HG02970 (cell line): ENCODE measurements around the gene GJA3.

ENCODE experiments used
- ATAC-seq: cut with Tn5 transposase; IDR thresholded peaks from one replicate; pipeline ENCODE4 v1.9.1; 2021; ENCODE audit warnings: mild to moderate bottlenecking, moderate library complexity, moderate number of reproducible peaks; ENCODE audit not compliant: unreplicated experiment, low FRiP score

Gene GJA3

GRCh38 chr13:20160306-20161274, at the start of gene GJA3:
Gene GJA3 (minus strand): TSS chr13:20161052. CDS start chr13:20143288, 17,764 bp downstream.
- peak; percentile 52 for ATAC-seq

- no peak for ATAC-seq
Observed at GRCh38 chr13:20209948-20210347, 49.1 kb upstream of the GJA3 start.

GRCh38 chr13:20206698-20207235, 45.9 kb upstream of the GJA3 start:
- no peak for ATAC-seq

- no peak for ATAC-seq
Observed at GRCh38 chr13:20206065-20206697, 45.3 kb upstream of the GJA3 start.

- no peak for ATAC-seq
Observed at GRCh38 chr13:20198781-20199180, 37.9 kb upstream of the GJA3 start.

GRCh38 chr13:20197361-20197834, 36.5 kb upstream of the GJA3 start:
- ATAC-seq = no peak

GRCh38 chr13:20195801-20196200, 34.9 kb upstream of the GJA3 start:
- ATAC-seq = no peak

GRCh38 chr13:20193907-20194631, 33.2 kb upstream of the GJA3 start:
- no peak for ATAC-seq

DNA sequence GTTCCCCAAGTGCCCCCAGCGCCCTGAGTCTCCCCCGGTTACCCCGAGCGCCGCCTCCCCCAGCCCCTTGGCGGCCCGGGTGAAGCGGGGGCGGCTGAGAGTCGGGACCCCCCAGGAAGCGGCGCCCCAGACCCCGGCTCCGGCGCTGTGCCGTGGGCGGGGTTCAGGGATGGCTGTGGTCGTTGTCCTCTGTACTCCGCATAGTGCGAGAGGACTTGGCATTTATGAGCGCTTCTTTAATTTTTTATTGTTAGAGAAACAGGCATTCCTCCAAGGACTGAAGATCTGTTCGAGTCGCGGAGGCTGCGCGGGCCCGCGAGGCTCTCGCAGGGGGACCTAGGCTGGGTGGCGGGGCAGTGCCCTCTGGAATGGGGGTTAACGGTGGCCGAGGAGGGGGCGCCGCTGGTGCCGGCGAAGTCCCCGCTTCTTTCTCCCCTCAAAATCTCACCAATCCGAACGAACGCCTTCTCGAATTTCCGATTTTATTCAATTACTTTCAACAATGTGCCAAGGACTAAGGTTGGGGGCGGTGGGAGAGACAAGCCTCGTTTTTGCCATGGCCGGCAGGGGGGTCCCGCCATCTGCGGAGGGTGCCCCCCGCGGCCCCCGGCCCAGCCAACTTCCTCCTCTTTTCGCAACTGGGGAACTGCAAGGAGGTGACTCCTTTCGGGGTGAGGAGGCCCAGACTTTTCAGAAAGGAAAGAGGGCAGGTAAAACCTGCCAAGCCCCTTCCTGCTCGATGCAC, 32.5 kb upstream of the GJA3 start:
- no peak for ATAC-seq

- no peak for ATAC-seq
Observed at GRCh38 chr13:20192836-20193161, 31.9 kb upstream of the GJA3 start, which contains the start of gene GJB2. Gene GJB2 (minus strand): TSS chr13:20192938. CDS start chr13:20189581, 3,357 bp downstream.

GRCh38 chr13:20192158-20192835, 31.4 kb upstream of the GJA3 start:
- ATAC-seq = no peak

- ATAC-seq = no peak
Observed at GRCh38 chr13:20191311-20192157, 30.7 kb upstream of the GJA3 start.

- no peak for ATAC-seq
Observed at GRCh38 chr13:20190481-20191310, 29.8 kb upstream of the GJA3 start.

DNA sequence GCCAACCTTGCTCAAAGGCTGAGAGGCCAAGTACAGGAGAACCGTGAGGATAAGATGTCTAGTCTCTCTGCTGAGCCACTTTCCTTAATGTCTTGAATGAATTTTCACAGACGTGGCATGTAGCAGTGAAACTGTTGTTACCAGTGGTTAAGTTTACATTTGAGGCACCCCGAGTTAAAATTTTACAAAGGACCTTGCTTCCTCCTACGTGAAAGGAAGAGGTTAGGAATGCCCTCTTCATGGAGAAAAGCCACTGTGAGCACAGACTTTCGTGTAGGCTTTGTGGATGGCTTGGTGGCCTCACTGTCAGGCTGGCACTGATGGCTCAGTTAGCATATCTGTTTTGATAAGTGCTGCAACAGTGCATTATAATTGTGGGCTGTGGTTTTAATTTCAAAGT, 29.2 kb upstream of the GJA3 start:
- no peak for ATAC-seq

- ATAC-seq = no peak
Observed at GRCh38 chr13:20188667-20189553, 28.1 kb upstream of the GJA3 start.

GRCh38 chr13:20186771-20187170, 25.9 kb upstream of the GJA3 start:
- no peak for ATAC-seq
